Tibial nerve (tissue), 4 donors: ENCODE data around the gene IL16. TPM values are rescaled to one million over a fixed set of nuclear protein-coding genes. Genes with fewer than 3 reads are reported as not detected.

Source experiments
- DNase-seq, 2 donors: peaks; one replicate each; pipeline ENCODE4 v3.0.0-alpha.2; 2019; ENCODE audit warnings: low spot score in 2 of 2
- H3K27ac ChIP-seq, 4 donors: fragments of 200-600 bp; sonication (generic) in 3 of 4; one replicate each; pipeline ENCODE4 v1.5.1; 2017 to 2019; ENCODE audit warnings: mild to moderate bottlenecking in 1 of 4
- H3K27me3 ChIP-seq, 2 donors: fragments of 200-600 bp; sonication (generic) in 1 of 2; one replicate each; pipeline versions ENCODE4 v1.5.1 to v1.6.0; 2017 to 2019
- H3K36me3 ChIP-seq, 3 donors: fragments of 200-600 bp; sonication (generic); one replicate each; pipeline ENCODE4 v1.5.1; 2018 to 2019
- H3K4me1 ChIP-seq, 4 donors: fragments of 200-600 bp; sonication (generic) in 3 of 4; one replicate each; pipeline ENCODE4 v1.5.1; 2017 to 2019
- H3K4me3 ChIP-seq, 4 donors: fragments of 200-600 bp; sonication (generic) in 3 of 4; one replicate each; pipeline ENCODE4 v1.5.1; 2017 to 2019; ENCODE audit warnings: mild to moderate bottlenecking in 1 of 4, moderate library complexity in 1 of 4
- H3K9me3 ChIP-seq, 4 donors: fragments of 200-600 bp; sonication (generic) in 3 of 4; one replicate each; pipeline ENCODE4 v1.5.1; 2017 to 2019
- EP300 ChIP-seq, 2 donors: sonication (generic); formaldehyde crosslinking; IDR thresholded peaks; one replicate each; pipeline ENCODE4 v1.6.1; 2017; ENCODE audit warnings: antibody characterized with exemption in 2 of 2, mild to moderate bottlenecking in 1 of 2
- POLR2A ChIP-seq, 2 donors: fragments of 450-650 bp; IDR thresholded peaks; one replicate each; pipeline ENCODE4 v1.6.1; 2017; ENCODE audit warnings: antibody characterized with exemption in 2 of 2, mild to moderate bottlenecking in 2 of 2, moderate library complexity in 2 of 2
- WGBS, 2 donors: methylation state at CpG; one replicate each; pipeline ENCODE4 v1.1.5; 2018; 5-methylcytosine and 5-hydroxymethylcytosine counted together
- total RNA-seq, 4 donors: library from RNA; depleted of rRNA; stranded (reverse); fragments of >200 nt; gene quantifications; one replicate each; pipeline ENCODE4 v1.1.0, GENCODE V29; 2016
- TF ChIP-seq, protein P1 (sequence below), 5 experiments: fragments of 200-600 bp in 3 of 5; fragments of 450-650 bp in 2 of 5; sonication (generic) in 3 of 5; IDR thresholded peaks; one replicate each; pipeline ENCODE4 v1.5.1; 2016 to 2019; ENCODE audit warnings: antibody characterized with exemption in 5 of 5, mild to moderate bottlenecking in 3 of 5, moderate library complexity in 2 of 5

The IL16 gene
- total RNA-seq, 4 donors from 2014 or later: 69.3 to 80.2 (median 75.1) TPM

DNA sequence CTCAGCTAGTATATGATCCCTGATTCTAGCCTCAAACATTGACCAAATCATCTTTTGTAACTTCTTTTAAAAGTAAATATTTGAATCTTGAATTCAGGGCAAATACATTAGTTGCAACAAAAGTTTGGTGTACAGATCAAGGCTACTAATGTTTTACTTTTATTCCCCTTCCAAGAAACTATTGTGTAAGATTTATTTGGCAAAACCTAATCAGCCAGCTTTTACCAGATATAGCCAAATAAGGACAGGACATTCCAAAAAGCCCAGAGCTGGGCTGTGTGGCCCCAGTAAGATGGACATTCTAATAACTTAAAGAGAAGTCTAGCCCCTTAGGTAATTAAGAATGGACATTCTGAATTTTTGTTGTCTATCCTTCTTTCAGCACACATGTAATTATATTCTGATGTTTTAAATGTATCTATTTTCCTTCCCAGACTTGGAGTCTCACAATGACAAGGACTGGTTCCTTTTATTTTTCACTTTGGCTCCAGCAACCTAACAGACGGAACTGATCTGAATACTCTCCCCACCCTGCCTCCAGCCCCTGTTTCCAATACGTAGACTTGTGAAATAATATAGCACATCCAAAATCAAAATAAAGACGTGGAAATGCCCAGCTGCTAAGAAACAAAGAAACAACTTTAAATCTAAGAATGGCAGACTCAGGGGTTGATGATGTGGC, 79.2 kb downstream of the IL16 start:
- Histone ChIP-seq H3K27ac (peak overlapping the region; percentile 1 to 67 (median 36)), H3K4me3 (no peak overlapping the region), H3K27me3 (no peaks in the 10 kb centered on the region), H3K4me1 (peaks cover 0 to 37% (median 0%) of the 10 kb centered on the region in 4 donors), H3K36me3 (peaks cover 0 to 41% (median 0%) of the 10 kb centered on the region in 3 donors), H3K9me3 (peaks cover 0 to 20% (median 0%) of the 10 kb centered on the region in 4 donors)
- no peak for DNase-seq
- TF ChIP-seq EP300 (IDR thresholded peaks at IDR 0.05): no peak
- TF ChIP-seq POLR2A (IDR thresholded peaks at IDR 0.05): no peak
- TF ChIP-seq, protein P1, sequence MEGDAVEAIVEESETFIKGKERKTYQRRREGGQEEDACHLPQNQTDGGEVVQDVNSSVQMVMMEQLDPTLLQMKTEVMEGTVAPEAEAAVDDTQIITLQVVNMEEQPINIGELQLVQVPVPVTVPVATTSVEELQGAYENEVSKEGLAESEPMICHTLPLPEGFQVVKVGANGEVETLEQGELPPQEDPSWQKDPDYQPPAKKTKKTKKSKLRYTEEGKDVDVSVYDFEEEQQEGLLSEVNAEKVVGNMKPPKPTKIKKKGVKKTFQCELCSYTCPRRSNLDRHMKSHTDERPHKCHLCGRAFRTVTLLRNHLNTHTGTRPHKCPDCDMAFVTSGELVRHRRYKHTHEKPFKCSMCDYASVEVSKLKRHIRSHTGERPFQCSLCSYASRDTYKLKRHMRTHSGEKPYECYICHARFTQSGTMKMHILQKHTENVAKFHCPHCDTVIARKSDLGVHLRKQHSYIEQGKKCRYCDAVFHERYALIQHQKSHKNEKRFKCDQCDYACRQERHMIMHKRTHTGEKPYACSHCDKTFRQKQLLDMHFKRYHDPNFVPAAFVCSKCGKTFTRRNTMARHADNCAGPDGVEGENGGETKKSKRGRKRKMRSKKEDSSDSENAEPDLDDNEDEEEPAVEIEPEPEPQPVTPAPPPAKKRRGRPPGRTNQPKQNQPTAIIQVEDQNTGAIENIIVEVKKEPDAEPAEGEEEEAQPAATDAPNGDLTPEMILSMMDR (IDR thresholded peaks at IDR 0.05): no peak
- WGBS, 2 donors: 72 to 75% methylated on average over 3 of the region's 3 CpGs

DNA sequence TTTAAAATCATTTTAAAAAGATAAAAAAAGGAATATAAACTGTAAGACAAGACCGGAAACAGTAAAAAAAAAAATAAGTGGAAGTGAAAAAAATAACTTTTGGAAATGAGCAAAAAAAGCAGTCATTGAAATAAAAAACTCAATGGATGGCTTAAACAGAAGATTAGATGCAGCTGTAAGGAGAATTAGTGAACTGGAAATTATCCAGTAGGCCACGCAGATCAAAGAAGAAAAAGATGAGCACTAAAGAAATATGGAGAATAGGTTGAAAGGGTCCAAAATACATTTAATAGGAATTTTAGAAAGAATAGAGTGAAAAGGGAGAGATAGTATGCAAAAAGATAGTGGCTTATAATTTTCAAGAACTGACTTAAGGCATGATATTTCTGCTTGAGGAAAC, 80.3 kb downstream of the IL16 start:
- Histone ChIP-seq H3K4me1 (peaks cover 0 to 34% (median 0%) of the 10 kb centered on the region in 4 donors), H3K27ac (no peak overlapping the region), H3K9me3 (peaks cover 0 to 20% (median 0%) of the 10 kb centered on the region in 4 donors), H3K36me3 (peaks cover 0 to 47% (median 0%) of the 10 kb centered on the region in 3 donors), H3K4me3 (no peak overlapping the region), H3K27me3 (no peaks in the 10 kb centered on the region)
- TF ChIP-seq POLR2A (IDR thresholded peaks at IDR 0.05) (no peak), EP300 (IDR thresholded peaks at IDR 0.05) (no peak)
- TF ChIP-seq, protein P1 (IDR thresholded peaks at IDR 0.05): no peak
- WGBS, 2 donors: 95 to 96% methylated on average over 2 of the region's 2 CpGs
- DNase-seq: no peak

DNA sequence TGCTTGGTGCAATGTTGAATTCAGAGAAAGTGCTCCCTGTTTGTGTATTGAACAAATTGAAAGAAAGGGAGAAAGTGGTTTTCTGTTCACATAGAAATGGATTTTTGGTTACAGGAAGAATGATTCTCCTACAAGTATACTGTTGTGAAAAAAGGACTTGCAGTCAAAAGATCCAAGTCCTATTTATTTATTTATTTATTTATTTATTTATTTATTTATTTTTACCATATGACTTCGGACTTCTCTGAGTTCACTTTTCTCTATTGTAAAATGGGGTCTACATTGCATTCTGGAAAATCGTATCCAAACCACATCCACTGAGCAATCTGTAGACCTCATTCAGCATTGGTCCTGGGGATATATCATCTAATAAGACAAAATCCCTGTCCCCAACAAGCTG, 81.2 kb downstream of the IL16 start:
- TF ChIP-seq POLR2A (IDR thresholded peaks at IDR 0.05): no peak
- TF ChIP-seq EP300 (IDR thresholded peaks at IDR 0.05): no peak
- DNase-seq: no peak
- no peak overlapping the region for H3K4me3 ChIP-seq

DNA sequence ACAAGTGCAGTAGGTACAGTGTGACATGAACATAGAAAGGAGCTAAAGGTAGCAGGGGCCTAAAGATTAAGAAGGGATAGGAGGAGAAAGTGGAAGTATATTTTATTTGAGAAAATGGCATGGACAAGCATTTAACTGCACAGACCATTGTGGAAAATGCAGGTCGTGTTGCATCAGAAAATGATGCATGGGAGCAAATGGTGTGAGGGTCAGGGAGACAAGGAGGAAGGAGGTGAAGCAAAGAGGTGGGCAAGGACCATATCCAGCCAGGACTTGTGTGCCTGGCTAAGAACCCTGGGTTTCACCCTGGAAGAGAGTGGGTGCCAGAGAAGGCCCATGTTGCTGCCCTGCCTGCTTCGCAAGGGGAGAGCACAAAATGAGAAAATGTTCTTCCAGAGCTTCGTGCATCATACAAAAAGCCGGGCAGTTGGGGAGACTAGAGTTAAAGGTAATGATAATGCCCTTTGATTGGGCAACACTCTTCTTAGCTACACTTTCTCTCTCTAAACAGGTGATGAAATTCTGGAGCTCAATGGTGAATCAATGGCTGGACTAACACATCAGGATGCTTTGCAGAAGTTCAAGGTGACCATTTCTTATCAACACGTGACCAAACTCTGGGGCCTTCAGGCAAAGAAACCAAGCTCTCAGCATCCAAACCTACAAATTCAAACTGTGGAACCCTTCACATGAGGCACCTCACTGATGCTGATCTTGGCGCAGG, 81.8 kb downstream of the IL16 start:
- TF ChIP-seq, protein P1 (IDR thresholded peaks at IDR 0.05): no peak
- TF ChIP-seq EP300 (IDR thresholded peaks at IDR 0.05) (no peak), POLR2A (IDR thresholded peaks at IDR 0.05) (no peak)

More for the DNA sequence above, 81.2 kb downstream of the IL16 start:
- Histone ChIP-seq H3K9me3 (peaks cover 0 to 20% (median 0%) of the 10 kb centered on the region in 4 donors), H3K27me3 (no peaks in the 10 kb centered on the region), H3K36me3 (peaks cover 0 to 43% (median 0%) of the 10 kb centered on the region in 3 donors), H3K27ac (no peak overlapping the region), H3K4me1 (peaks cover 0 to 33% (median 0%) of the 10 kb centered on the region in 4 donors)
- 93 to 96% methylated on average over 2 of the region's 2 CpGs for WGBS, 2 donors

DNA sequence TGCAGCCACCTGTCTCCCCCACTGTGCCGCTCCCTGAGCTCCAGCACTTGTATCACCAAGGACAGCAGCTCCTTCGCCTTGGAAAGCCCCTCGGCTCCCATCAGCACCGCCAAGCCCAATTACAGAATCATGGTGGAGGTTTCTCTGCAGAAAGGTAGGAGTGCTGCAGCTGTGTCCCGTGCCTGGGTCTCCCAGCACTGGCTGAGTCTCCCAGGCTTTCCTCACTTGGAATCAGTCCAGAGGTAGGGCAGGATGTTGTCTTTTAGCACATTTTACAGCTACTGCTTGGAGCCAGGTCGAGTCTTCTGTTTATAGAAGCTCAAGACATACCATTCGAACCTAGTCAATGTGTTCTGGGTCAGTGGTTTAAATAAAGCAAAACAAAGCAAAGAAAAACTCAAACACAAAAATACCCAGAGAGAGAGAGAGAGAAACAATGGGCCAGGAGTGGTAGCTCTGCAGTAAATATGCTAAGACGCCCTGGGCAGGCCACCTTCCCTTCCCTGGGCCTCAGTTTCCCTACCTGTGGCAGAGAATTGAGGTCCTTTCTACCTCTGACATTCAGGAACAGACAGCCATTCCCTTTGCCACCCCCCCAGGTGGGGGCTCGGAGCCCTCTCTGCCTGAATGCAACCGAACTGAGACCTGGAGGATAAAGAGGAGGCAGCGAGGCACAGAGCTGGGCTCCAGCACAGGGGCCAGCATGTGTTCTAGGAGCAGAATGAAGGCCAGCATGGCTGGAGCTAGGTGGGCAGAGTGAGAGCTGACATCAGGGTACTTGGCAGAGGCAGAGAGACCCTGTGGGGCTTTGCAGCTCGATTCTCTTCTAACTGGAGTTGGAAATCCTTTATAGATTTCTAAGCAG, 83.2 kb downstream of the IL16 start:
- Histone ChIP-seq H3K9me3 (peaks cover 0 to 20% (median 0%) of the 10 kb centered on the region in 4 donors), H3K4me1 (peaks cover 0 to 30% (median 0%) of the 10 kb centered on the region in 4 donors), H3K27me3 (no peaks in the 10 kb centered on the region), H3K4me3 (no peak overlapping the region), H3K36me3 (peaks cover 0 to 43% (median 0%) of the 10 kb centered on the region in 3 donors), H3K27ac (no peak overlapping the region)
- 79 to 85% methylated on average over 12 of the region's 12 CpGs for WGBS, 2 donors
- TF ChIP-seq POLR2A (IDR thresholded peaks at IDR 0.05) (no peak), EP300 (IDR thresholded peaks at IDR 0.05) (no peak)
- TF ChIP-seq, protein P1 (IDR thresholded peaks at IDR 0.05): no peak
- DNase-seq: no peak

More for the DNA sequence above, 81.8 kb downstream of the IL16 start:
- WGBS, 2 donors: 92 to 96% methylated on average over 6 of the region's 6 CpGs
- Histone ChIP-seq H3K36me3 (peaks cover 0 to 43% (median 0%) of the 10 kb centered on the region in 3 donors), H3K9me3 (peaks cover 0 to 20% (median 0%) of the 10 kb centered on the region in 4 donors), H3K27ac (no peak overlapping the region), H3K4me3 (no peak overlapping the region), H3K27me3 (no peaks in the 10 kb centered on the region), H3K4me1 (peaks cover 0 to 35% (median 0%) of the 10 kb centered on the region in 4 donors)
- no peak for DNase-seq
